GM18507 (cell line): ENCODE measurements around the gene KPNA1.

Experiments
- DNase-seq: peaks from one replicate; pipeline ENCODE4 v3.0.0; 2011; ENCODE audit warnings: low read depth; ENCODE audit not compliant: insufficient read length; ENCODE audit errors: extremely low spot score
- FAIRE-seq: peaks from 2 replicates; lab custom pipeline; 2011; peaks lifted over from hg19 to GRCh38; lab: Jason Lieb, UNC

Gene KPNA1

GRCh38 chr3:122435950-122436349 is 78.8 kb downstream of the KPNA1 start:
- FAIRE-seq, result no peak
- no peak for DNase-seq

- DNase-seq (no peak), FAIRE-seq (peak; percentile 12)
Observed at GRCh38 chr3:122430371-122430770, 84.4 kb downstream of the KPNA1 start.

- FAIRE-seq (no peak), DNase-seq (no peak)
Observed at GRCh38 chr3:122427857-122428471, 86.8 kb downstream of the KPNA1 start.

GRCh38 chr3:122421836-122422235 is 92.9 kb downstream of the KPNA1 start:
- no peak for DNase-seq
- no peak for FAIRE-seq

GRCh38 chr3:122421101-122421500 is 93.6 kb downstream of the KPNA1 start:
- no peak for FAIRE-seq
- no peak for DNase-seq

GRCh38 chr3:122416966-122417365 is 97.8 kb downstream of the KPNA1 start:
- DNase-seq, result no peak
- FAIRE-seq, result no peak

GRCh38 chr3:122415762-122416654 is 98.7 kb downstream of the KPNA1 start, which contains the start of gene WDR5B:
Gene WDR5B (minus strand): TSS chr3:122416062. CDS start chr3:122415528, 534 bp downstream.
- FAIRE-seq, result peak; percentile 98
- DNase-seq, result peak; percentile 90

GRCh38 chr3:122415104-122415744 is 99.5 kb downstream of the KPNA1 start:
- FAIRE-seq (no peak), DNase-seq (peak; percentile 43)

GRCh38 chr3:122414391-122414790 is 100.3 kb downstream of the KPNA1 start:
- DNase-seq, result no peak
- no peak for FAIRE-seq

- FAIRE-seq (no peak), DNase-seq (no peak)
Observed at GRCh38 chr3:122410639-122411038, 104.1 kb downstream of the KPNA1 start.

GRCh38 chr3:122410111-122410510 is 104.6 kb downstream of the KPNA1 start:
- FAIRE-seq (no peak), DNase-seq (no peak)

GRCh38 chr3:122409446-122409845 is 105.3 kb downstream of the KPNA1 start:
- FAIRE-seq (peak; percentile 68), DNase-seq (no peak)

GRCh38 chr3:122407946-122408345 is 106.8 kb downstream of the KPNA1 start:
- FAIRE-seq (peak; percentile 33), DNase-seq (no peak)

GRCh38 chr3:122406198-122406597 is 108.5 kb downstream of the KPNA1 start:
- peak; percentile 50 for FAIRE-seq

GRCh38 chr3:122405015-122405414 is 109.7 kb downstream of the KPNA1 start:
- DNase-seq (no peak), FAIRE-seq (no peak)

More at GRCh38 chr3:122406198-122406597, 108.5 kb downstream of the KPNA1 start:
- no peak for DNase-seq

GRCh38 chr3:122403489-122403888 is 111.2 kb downstream of the KPNA1 start:
- FAIRE-seq (no peak), DNase-seq (no peak)

GRCh38 chr3:122398920-122399319 is 115.8 kb downstream of the KPNA1 start:
- DNase-seq (no peak), FAIRE-seq (no peak)

GRCh38 chr3:122397201-122397600 is 117.5 kb downstream of the KPNA1 start:
- FAIRE-seq, result no peak
- no peak for DNase-seq

- FAIRE-seq, result no peak
- DNase-seq, result no peak
Observed at GRCh38 chr3:122396511-122396910, 118.2 kb downstream of the KPNA1 start.

- DNase-seq (no peak), FAIRE-seq (no peak)
Observed at GRCh38 chr3:122395582-122395981, 119.2 kb downstream of the KPNA1 start.
